H9 (cell line): ENCODE data around the gene NSUN7. TPM values are rescaled to one million over a fixed set of nuclear protein-coding genes. Genes with fewer than 3 reads are reported as not detected.

Experiments
- DNase-seq: peaks from one replicate; pipeline ENCODE4 v3.0.0-alpha.2; 2017
- H2AFZ ChIP-seq: one replicate; pipeline ENCODE4 v1.6.1; 2013; ENCODE audit warnings: mild to moderate bottlenecking, low read length, control low read depth, moderate library complexity
- H2AK5ac ChIP-seq: 2 replicates; pipeline ENCODE4 v1.6.1; 2013; ENCODE audit warnings: low read length, control low read depth, mixed read lengths; ENCODE audit not compliant: insufficient read length
- H2BK120ac ChIP-seq: one replicate; pipeline ENCODE4 v1.6.1; 2013; ENCODE audit warnings: low read depth, mild to moderate bottlenecking, low read length, control low read depth, inconsistent platforms; ENCODE audit not compliant: poor library complexity, severe bottlenecking
- H2BK12ac ChIP-seq: 2 replicates; pipeline ENCODE4 v1.6.1; 2013; ENCODE audit warnings: low read length, control low read depth, mixed read lengths, low read depth; ENCODE audit not compliant: insufficient read length
- H2BK15ac ChIP-seq: 2 replicates; pipeline ENCODE4 v1.6.1; 2013; ENCODE audit warnings: low read depth, low read length, control low read depth
- H2BK20ac ChIP-seq: one replicate; pipeline ENCODE4 v1.6.1; 2013; ENCODE audit warnings: low read depth, mild to moderate bottlenecking, low read length, control low read depth, inconsistent platforms; ENCODE audit not compliant: poor library complexity, severe bottlenecking
- H2BK5ac ChIP-seq: 2 replicates; pipeline ENCODE4 v1.6.1; 2013; ENCODE audit warnings: low read length, control low read depth, mixed read lengths; ENCODE audit not compliant: insufficient read length
- H3K14ac ChIP-seq: 2 replicates; pipeline ENCODE4 v1.6.1; 2013; ENCODE audit warnings: low read length, control low read depth; ENCODE audit not compliant: insufficient read depth
- H3K18ac ChIP-seq: 2 replicates; pipeline ENCODE4 v1.6.1; 2013; ENCODE audit warnings: low read depth, mild to moderate bottlenecking, mixed read lengths, low read length, control low read depth; ENCODE audit not compliant: insufficient read length
- H3K23ac ChIP-seq: 2 replicates; pipeline ENCODE4 v1.6.1; 2013; ENCODE audit warnings: low read length, control low read depth, mixed read lengths, low read depth; ENCODE audit not compliant: insufficient read length
- H3K23me2 ChIP-seq: 2 replicates; pipeline ENCODE4 v1.6.1; 2013; ENCODE audit warnings: low read depth, mild to moderate bottlenecking, mixed read lengths, low read length, control low read depth; ENCODE audit not compliant: insufficient read length, poor library complexity, severe bottlenecking
- H3K27ac ChIP-seq: 2 replicates; pipeline ENCODE4 v1.5.1; 2013; ENCODE audit warnings: low read length, control low read depth, mixed read lengths, low read depth; ENCODE audit not compliant: insufficient read length
- H3K27me3 ChIP-seq: 2 replicates; pipeline ENCODE4 v1.6.1; 2013; ENCODE audit warnings: low read length, control low read depth, inconsistent platforms; ENCODE audit not compliant: insufficient read depth
- H3K4ac ChIP-seq: 2 replicates; pipeline ENCODE4 v1.6.1; 2013; ENCODE audit warnings: low read depth, mild to moderate bottlenecking, control low read depth, inconsistent platforms, low read length, moderate library complexity
- H3K4me1 ChIP-seq: 2 replicates; pipeline ENCODE4 v1.6.1; 2013; ENCODE audit warnings: low read length, control low read depth, inconsistent platforms; ENCODE audit not compliant: insufficient read depth
- H3K4me2 ChIP-seq: 2 replicates; pipeline ENCODE4 v1.6.1; 2013; ENCODE audit warnings: low read length, control low read depth, mixed read lengths; ENCODE audit not compliant: insufficient read length, insufficient read depth
- H3K56ac ChIP-seq: 2 replicates; pipeline ENCODE4 v1.6.1; 2013; ENCODE audit warnings: low read depth, mild to moderate bottlenecking, mixed read lengths, low read length, control low read depth; ENCODE audit not compliant: insufficient read length
- H3K79me1 ChIP-seq: 2 replicates; pipeline ENCODE4 v1.6.1; 2013; ENCODE audit warnings: low read depth, mild to moderate bottlenecking, moderate library complexity, low read length, control low read depth, inconsistent platforms; ENCODE audit not compliant: insufficient read depth, poor library complexity, severe bottlenecking
- H3K79me2 ChIP-seq: 2 replicates; pipeline ENCODE4 v1.6.1; 2013; ENCODE audit warnings: low read length, control low read depth, inconsistent platforms; ENCODE audit not compliant: insufficient read depth
- H3K9ac ChIP-seq: 2 replicates; pipeline ENCODE4 v1.6.1; 2013; ENCODE audit warnings: low read length, control low read depth, mixed read lengths; ENCODE audit not compliant: insufficient read length; ENCODE audit errors: extremely low read depth
- H3K9me3 ChIP-seq: one replicate; pipeline ENCODE4 v1.6.1; 2013; ENCODE audit warnings: low read depth, low read length, inconsistent platforms; ENCODE audit not compliant: control insufficient read depth
- H3T11ph ChIP-seq: one replicate; pipeline ENCODE4 v1.6.1; 2013; ENCODE audit warnings: mild to moderate bottlenecking, low read length, control low read depth, inconsistent platforms
- H4K20me1 ChIP-seq: one replicate; pipeline ENCODE4 v1.6.1; 2013; ENCODE audit not compliant: control insufficient read depth, insufficient read length, insufficient read depth
- H4K5ac ChIP-seq: 2 replicates; pipeline ENCODE4 v1.6.1; 2013; ENCODE audit warnings: low read depth, mild to moderate bottlenecking, mixed read lengths, low read length, control low read depth; ENCODE audit not compliant: insufficient read length
- H4K8ac ChIP-seq: replicated peaks from 2 replicates; pipeline ENCODE4 v1.6.1; 2013; ENCODE audit warnings: low read length, control low read depth, mixed read lengths, low read depth; ENCODE audit not compliant: insufficient read length
- H4K91ac ChIP-seq: 2 replicates; pipeline ENCODE4 v1.6.1; 2013; ENCODE audit warnings: low read depth, mild to moderate bottlenecking, moderate library complexity, mixed read lengths, low read length, control low read depth; ENCODE audit not compliant: insufficient read length
- H3K27ac Mint-ChIP-seq, 3 experiments: 2 replicates in 2 of 3; 3 replicates in 1 of 3; pipeline ENCODE4 v1.8.0; 2020 to 2021; ENCODE audit warnings: mixed read lengths in 3 of 3, mild to moderate bottlenecking in 1 of 3, moderate library complexity in 1 of 3
- H3K27me3 Mint-ChIP-seq: 2 replicates; pipeline ENCODE4 v1.8.0; 2021; ENCODE audit warnings: low read depth, mild to moderate bottlenecking, moderate library complexity, mixed read lengths
- H3K36me3 Mint-ChIP-seq, 3 experiments: 2 replicates in 2 of 3; 3 replicates in 1 of 3; pipeline ENCODE4 v1.8.0; 2020 to 2021; ENCODE audit warnings: low read depth in 3 of 3, mixed read lengths in 3 of 3; ENCODE audit not compliant: insufficient read depth in 1 of 3
- H3K4me1 Mint-ChIP-seq, 2 experiments: 2 replicates each; pipeline ENCODE4 v1.8.0; 2020; ENCODE audit warnings: mixed read lengths in 2 of 2
- H3K4me3 Mint-ChIP-seq, 2 experiments: 2 replicates in 1 of 2; 3 replicates in 1 of 2; pipeline ENCODE4 v1.8.0; 2020 to 2021; ENCODE audit warnings: mild to moderate bottlenecking in 2 of 2, mixed read lengths in 2 of 2, moderate library complexity in 1 of 2
- H3K9me3 Mint-ChIP-seq, 2 experiments: 2 replicates in 1 of 2; 3 replicates in 1 of 2; pipeline ENCODE4 v1.8.0; 2020; ENCODE audit warnings: mild to moderate bottlenecking in 2 of 2, mixed read lengths in 2 of 2, moderate library complexity in 1 of 2
- CTCF ChIP-seq: fragments of 200-600 bp; sonication (generic); conservative IDR thresholded peaks from 3 replicates; pipeline ENCODE4 v1.8.0; 2021; ENCODE audit warnings: antibody characterized with exemption, mild to moderate bottlenecking
- WGBS: extraction: QIAGEN DNeasy Blood & Tissue Kit; methylation state at CpG from one replicate; pipeline ENCODE4 v1.1.7; 2013; ENCODE audit warnings: missing lambda C conversion rate, low lambda C conversion rate, mixed read lengths; ENCODE audit not compliant: insufficient read length; ENCODE audit errors: extremely low coverage; 5-methylcytosine and 5-hydroxymethylcytosine counted together
- total RNA-seq: library from RNA; stranded (reverse); gene quantifications from 2 replicates; pipeline ENCODE4 v1.2.1, GENCODE V29; 2021

The NSUN7 gene
- total RNA-seq, 1 experiment from 2014 or later, result 15.9 TPM

- Histone ChIP-seq H2BK20ac (no peak overlapping the region), H2BK120ac (no peak overlapping the region), H2BK12ac (no peak overlapping the region), H3K79me2 (no peaks in the 10 kb centered on the region), H2AK5ac (no peak overlapping the region), H4K91ac (no peak overlapping the region), H3K4ac (no peak overlapping the region), H2BK15ac (no peak overlapping the region), H3K79me1 (no peaks in the 10 kb centered on the region), H3K27ac (no peak overlapping the region), H4K8ac (no peak overlapping the region), H2BK5ac (no peak overlapping the region), H3K23me2 (no peaks in the 10 kb centered on the region), H3K9ac (no peak overlapping the region), H3K9me3 (no peaks in the 10 kb centered on the region), H3K23ac (no peak overlapping the region), H3T11ph (no peak overlapping the region), H3K18ac (no peak overlapping the region), H3K27me3 (no peaks in the 10 kb centered on the region), H2AFZ (no peak overlapping the region), H4K5ac (no peak overlapping the region), H3K56ac (no peak overlapping the region), H3K4me1 (no peaks in the 10 kb centered on the region), H3K14ac (no peak overlapping the region), H4K20me1 (no peaks in the 10 kb centered on the region), H3K4me2 (no peak overlapping the region)
- DNase-seq, result no peak
- Mint-ChIP-seq H3K4me1 (peaks cover 3 to 4% of the 10 kb centered on the region in 2 experiments; a peak in 3 of 4 replicates), H3K9me3 (no peaks in the 10 kb centered on the region), H3K36me3 (no peaks in the 10 kb centered on the region), H3K27ac (no peak overlapping the region), H3K27me3 (no peaks in the 10 kb centered on the region), H3K4me3 (no peak overlapping the region)
- no peak for TF ChIP-seq CTCF
- no CpG with 5 or more reads among the region's 5 CpGs for WGBS
Measured at GRCh38 chr4:40730091-40730679, 19.6 kb upstream of the NSUN7 start.
